Measurements from ENCODE around the gene TMEM97. TPM values are rescaled to one million over a fixed set of nuclear protein-coding genes. Genes with fewer than 3 reads are reported as not detected.
A peak's percentile ranks its signal among the peaks of the same experiment; 100 is the strongest.

Gene TMEM97
- total and polyA plus RNA-seq, 2 experiments from 2014 or later = 101 to 216 TPM

GRCh38 chr17:28372945-28373274 is 53.9 kb downstream of the TMEM97 start:
- peak overlapping the region; percentile 70 for H3K4me3 Mint-ChIP-seq
- Histone ChIP-seq H3K4me2 (peak overlapping the region; percentile 90), H2AFZ (no peak overlapping the region), H3K27me3 (ENCODE audit: insufficient read depth) (peaks cover 22% of the 10 kb centered on the region), H3K79me2 (replicated peaks; ENCODE audit: insufficient read depth) (no peaks in the 10 kb centered on the region), H3K27ac (ENCODE audit: low read depth) (no peak overlapping the region), H3K36me3 (ENCODE audit: insufficient read depth) (no peaks in the 10 kb centered on the region), H3K9me2 (ENCODE audit: insufficient read depth) (no peaks in the 10 kb centered on the region), H3F3A (replicated peaks; ENCODE audit: low read depth) (no peaks in the 10 kb centered on the region; the same call in 1 of the 2 replicates), H3K4me3 (peak overlapping the region; percentile 86), H3K4me1 (ENCODE audit: insufficient read depth) (peaks cover 9% of the 10 kb centered on the region; the same call in 1 of the 2 replicates), H4K20me1 (replicated peaks; ENCODE audit: insufficient read depth) (peaks cover 17% of the 10 kb centered on the region; the same call in 1 of the 2 replicates)
- TF ChIP-seq ZNF331 (CRISPR knock-in tag; IDR thresholded peaks at IDR 0.05; ENCODE audit: low read depth) (no peak), REST (IDR thresholded peaks at IDR 0.05; ENCODE audit: unreplicated experiment) (no peak), ZNF114 (CRISPR knock-in tag; IDR thresholded peaks at IDR 0.05) (no peak), ETS1 (IDR thresholded peaks at IDR 0.05) (no peak), CREB1 (CRISPR knock-in tag; IDR thresholded peaks at IDR 0.05; ENCODE audit: low read depth) (no peak), EZH2 (IDR thresholded peaks at IDR 0.05; ENCODE audit: low read depth, unreplicated experiment) (no peak), POLR2AphosphoS5 (IDR thresholded peaks at IDR 0.05; ENCODE audit: low read depth) (no peak), EZH2phosphoT487 (IDR thresholded peaks at IDR 0.05; ENCODE audit: unreplicated experiment) (no peak)
- peaks cover 21% of the 10 kb centered on the region for H3K4me1 Mint-ChIP-seq
- H3K27me3 Mint-ChIP-seq (ENCODE audit: insufficient read depth, low read depth, poor library complexity) = peaks cover 33% of the 10 kb centered on the region
- no peaks in the 10 kb centered on the region for H3K36me3 Mint-ChIP-seq (ENCODE audit: low read depth)
- no peaks in the 10 kb centered on the region for H3K9me3 Mint-ChIP-seq
- no peak for ATAC-seq
- no peak for DNase-seq (ENCODE audit: low spot score)
- no peak overlapping the region for H3K27ac Mint-ChIP-seq

Small RNA genes lying within 50 kb of the gene (microRNA-seq; reads per million reads assigned to microRNA genes)
- gene MIR4723 = 0.66 reads per million

Other genes with a start within 250 kb of the TMEM97 start
- 6.8 and 13.2 TPM in 2 replicates for gene IFT20, start 16.3 kb downstream of the TMEM97 start, total RNA-seq (2014; rRNA removed; shearing (Covaris generic))
- 31.4 and 32.3 TPM in 2 replicates for gene IFT20, start 16.3 kb downstream of the TMEM97 start, polyA plus RNA-seq (2016; fragmentation: Nextera tagmentation; extraction: Ambion mirVana)
- 8.9 and 13.1 TPM in 2 replicates for gene TNFAIP1, start 16.6 kb downstream of the TMEM97 start, total RNA-seq (2014; rRNA removed; shearing (Covaris generic))
- gene TNFAIP1, start 16.6 kb downstream of the TMEM97 start, polyA plus RNA-seq (2016; fragmentation: Nextera tagmentation; extraction: Ambion mirVana) = 6.3 and 6.4 TPM in 2 replicates
- 70.6 and 77.1 TPM in 2 replicates for gene POLDIP2, start 38.3 kb downstream of the TMEM97 start, total RNA-seq (2014; rRNA removed; shearing (Covaris generic))
- gene POLDIP2, start 38.3 kb downstream of the TMEM97 start, polyA plus RNA-seq (2016; fragmentation: Nextera tagmentation; extraction: Ambion mirVana) = 40.7 and 45.7 TPM in 2 replicates
- gene SEBOX, start 46.0 kb downstream of the TMEM97 start, total RNA-seq (2014; rRNA removed; shearing (Covaris generic)) = not detected in 2 replicates
- not detected in 2 replicates for gene SEBOX, start 46.0 kb downstream of the TMEM97 start, polyA plus RNA-seq (2016; fragmentation: Nextera tagmentation; extraction: Ambion mirVana)
- 0.35 TPM in 1 of 2 replicates, not detected in the other for gene VTN, start 51.1 kb downstream of the TMEM97 start, total RNA-seq (2014; rRNA removed; shearing (Covaris generic))
- gene VTN, start 51.1 kb downstream of the TMEM97 start, polyA plus RNA-seq (2016; fragmentation: Nextera tagmentation; extraction: Ambion mirVana) = 0.16 and 0.17 TPM in 2 replicates
- 10.4 and 15.3 TPM in 2 replicates for gene SARM1, start 52.5 kb downstream of the TMEM97 start, total RNA-seq (2014; rRNA removed; shearing (Covaris generic))
- gene SARM1, start 52.5 kb downstream of the TMEM97 start, polyA plus RNA-seq (2016; fragmentation: Nextera tagmentation; extraction: Ambion mirVana) = 0.89 and 1.4 TPM in 2 replicates
- 12.5 and 12.7 TPM in 2 replicates for gene SLC46A1, start 87.0 kb downstream of the TMEM97 start, total RNA-seq (2014; rRNA removed; shearing (Covaris generic))
- gene SLC46A1, start 87.0 kb downstream of the TMEM97 start, polyA plus RNA-seq (2016; fragmentation: Nextera tagmentation; extraction: Ambion mirVana) = 3.3 TPM in 2 replicates
- gene SLC13A2, start 154.4 kb downstream of the TMEM97 start, total RNA-seq (2014; rRNA removed; shearing (Covaris generic)) = not detected in 2 replicates
- gene SLC13A2, start 154.4 kb downstream of the TMEM97 start, polyA plus RNA-seq (2016; fragmentation: Nextera tagmentation; extraction: Ambion mirVana) = not detected in 2 replicates
- not detected in 2 replicates for gene FOXN1, start 187.1 kb downstream of the TMEM97 start, total RNA-seq (2014; rRNA removed; shearing (Covaris generic))
- gene FOXN1, start 187.1 kb downstream of the TMEM97 start, polyA plus RNA-seq (2016; fragmentation: Nextera tagmentation; extraction: Ambion mirVana) = not detected in 2 replicates
- gene UNC119, start 233.4 kb downstream of the TMEM97 start, total RNA-seq (2014; rRNA removed; shearing (Covaris generic)) = 78.4 and 93.5 TPM in 2 replicates
- gene UNC119, start 233.4 kb downstream of the TMEM97 start, polyA plus RNA-seq (2016; fragmentation: Nextera tagmentation; extraction: Ambion mirVana) = 36.9 and 39.0 TPM in 2 replicates

Measured in GM23338 (cell line).